ENCODE measurements around the gene ARID4A.

GRCh38 chr14:58353516-58354299 lies 55.4 kb downstream of the ARID4A start:
- no peak for TF ChIP-seq NR2C2 (CRISPR knock-in tag; IDR thresholded peaks at IDR 0.05)
- no peak for TF ChIP-seq NR2C2 (tag; IDR thresholded peaks at IDR 0.05)
- TF ChIP-seq BCLAF1 (IDR thresholded peaks at IDR 0.05; ENCODE audit: borderline replicate concordance in 1 of 2, control insufficient read depth in 1 of 2, low read depth in 2 of 2, low read length in 1 of 2): no peak
- TF ChIP-seq ZNF212 (CRISPR knock-in tag; IDR thresholded peaks at IDR 0.05): no peak
- TF ChIP-seq HDAC6 (IDR thresholded peaks at IDR 0.05; ENCODE audit: low read depth, low read length): no peak
- TF ChIP-seq CTCF (IDR thresholded peaks at IDR 0.05 in 2 of 3, conservative IDR thresholded peaks at IDR 0.05 in 1 of 3; ENCODE audit: insufficient read depth in 2 of 3, low read depth in 1 of 3, low read length in 3 of 3): no peak
- TF ChIP-seq AFF4 (CRISPR knock-in tag; IDR thresholded peaks at IDR 0.05): no peak
- TF ChIP-seq ZNF133 (CRISPR knock-in tag; IDR thresholded peaks at IDR 0.05): no peak
